Fibroblast of lung (primary cell): Measurements from ENCODE around the gene SSTR5. TPM values are rescaled to one million over a fixed set of nuclear protein-coding genes. Genes with fewer than 3 reads are reported as not detected.

Experiments used
- DNase-seq, 2 donors: peaks; one replicate each; pipeline versions ENCODE4 v3.0.0 to v3.0.0-alpha.2; 2010; ENCODE audit warnings: low read depth in 2 of 2
- H2AFZ ChIP-seq: 2 replicates; pipeline ENCODE4 v1.5.1; 2012; ENCODE audit warnings: low read length, control low read depth, inconsistent platforms
- H3K27ac ChIP-seq: 2 replicates; pipeline ENCODE4 v1.5.1; 2011; ENCODE audit warnings: low read length, control low read depth; ENCODE audit not compliant: insufficient read depth
- H3K27me3 ChIP-seq: 2 replicates; pipeline ENCODE4 v1.5.1; 2011; ENCODE audit warnings: mild to moderate bottlenecking, low read length; ENCODE audit not compliant: control insufficient read depth, insufficient read depth
- H3K36me3 ChIP-seq: 2 replicates; pipeline ENCODE4 v1.5.1; 2011; ENCODE audit warnings: low read length; ENCODE audit not compliant: control insufficient read depth, insufficient read depth
- H3K4me1 ChIP-seq: 2 replicates; pipeline ENCODE4 v1.5.1; 2011; ENCODE audit warnings: low read length; ENCODE audit not compliant: control insufficient read depth, insufficient read depth; ENCODE audit errors: extremely low read depth
- H3K4me2 ChIP-seq: 2 replicates; pipeline ENCODE4 v1.5.1; 2011; ENCODE audit warnings: low read length, control low read depth; ENCODE audit not compliant: insufficient read depth; ENCODE audit errors: extremely low read depth
- H3K4me3 ChIP-seq, 4 experiments: fragments of 200-600 bp in 1 of 4; sonication (generic) in 1 of 4; replicated peaks in 1 of 4; 2 replicates each; pipeline ENCODE4 v1.5.1; 2011 to 2016; ENCODE audit warnings: low read length in 4 of 4, low read depth in 3 of 4, mild to moderate bottlenecking in 3 of 4, control low read depth in 2 of 4, inconsistent platforms in 1 of 4, mixed read lengths in 1 of 4; ENCODE audit not compliant: insufficient read depth in 1 of 4; ENCODE audit errors: control extremely low read depth in 1 of 4
- H3K79me2 ChIP-seq: 2 replicates; pipeline ENCODE4 v1.5.1; 2012; ENCODE audit warnings: mild to moderate bottlenecking, low read length, inconsistent platforms; ENCODE audit not compliant: control insufficient read depth, insufficient read depth
- H3K9ac ChIP-seq: 2 replicates; pipeline ENCODE4 v1.5.1; 2011; ENCODE audit warnings: mild to moderate bottlenecking, low read length, control low read depth; ENCODE audit not compliant: insufficient read depth
- H3K9me3 ChIP-seq: 2 replicates; pipeline ENCODE4 v1.5.1; 2012; ENCODE audit warnings: low read depth, low read length; ENCODE audit not compliant: control insufficient read depth, insufficient read depth
- H4K20me1 ChIP-seq: 2 replicates; pipeline ENCODE4 v1.5.1; 2011; ENCODE audit warnings: low read length; ENCODE audit not compliant: control insufficient read depth, insufficient read depth; ENCODE audit errors: extremely low read depth
- CTCF ChIP-seq, 2 donors: IDR thresholded peaks in 1 of 2; conservative IDR thresholded peaks in 1 of 2; 1 replicate in 1 of 2; 2 replicates in 1 of 2; pipeline ENCODE4 v1.5.1; 2011 to 2012; ENCODE audit warnings: low read length in 2 of 2, control low read depth in 1 of 2, inconsistent platforms in 1 of 2, low read depth in 1 of 2, mild to moderate bottlenecking in 1 of 2
- EZH2 ChIP-seq: IDR thresholded peaks from 2 replicates; pipeline ENCODE4 v1.5.1; 2012; ENCODE audit warnings: low read length, control low read depth, mild to moderate bottlenecking; ENCODE audit errors: missing control alignments
- polyA plus RNA-seq, 2 donors: library from polyadenylated mRNA; depleted of rRNA in 1 of 2; stranded (reverse) in 1 of 2; unstranded in 1 of 2; fragments of >200 nt; gene quantifications; 2 replicates each; pipeline ENCODE4 v1.2.1, GENCODE V29; 2011 to 2012; ENCODE audit warnings: missing spikeins in 1 of 2
- total RNA-seq: library from RNA; depleted of rRNA; stranded (reverse); fragments of >200 nt; gene quantifications from 2 replicates; pipeline ENCODE4 v1.2.1, GENCODE V29; 2014

The SSTR5 gene
- total and polyA plus RNA-seq, 2 donors (not counting 1 experiment from before 2014, with no cell fraction given), result not detected

GRCh38 chr16:1044460-1045309 is 27.9 kb upstream of the SSTR5 start:
- Histone ChIP-seq H3K9ac (no peak overlapping the region), H3K27me3 (peaks cover 5% of the 10 kb centered on the region), H3K36me3 (no peaks in the 10 kb centered on the region), H3K4me1 (no peaks in the 10 kb centered on the region), H3K27ac (no peak overlapping the region), H3K9me3 (no peaks in the 10 kb centered on the region), H4K20me1 (no peaks in the 10 kb centered on the region), H3K79me2 (no peaks in the 10 kb centered on the region), H2AFZ (no peak overlapping the region), H3K4me2 (no peak overlapping the region), H3K4me3 (no peak overlapping the region)
- TF ChIP-seq EZH2 (peak; percentile 12), CTCF (conservative IDR thresholded peaks at IDR 0.05 in 1 of 2, IDR thresholded peaks at IDR 0.05 in 1 of 2; ENCODE audit: low read depth in 1 of 2, low read length in 2 of 2) (no peak)
- DNase-seq, result no peak

GRCh38 chr16:1045310-1045992 is 27.1 kb upstream of the SSTR5 start:
- Histone ChIP-seq H3K27me3 (peaks cover 5% of the 10 kb centered on the region), H3K79me2 (no peaks in the 10 kb centered on the region), H3K4me1 (no peaks in the 10 kb centered on the region), H3K4me2 (no peak overlapping the region), H3K4me3 (no peak overlapping the region), H2AFZ (no peak overlapping the region), H4K20me1 (no peaks in the 10 kb centered on the region), H3K9me3 (no peaks in the 10 kb centered on the region), H3K36me3 (no peaks in the 10 kb centered on the region), H3K27ac (no peak overlapping the region), H3K9ac (no peak overlapping the region)
- no peak for DNase-seq
- TF ChIP-seq EZH2 (peak; percentile 20), CTCF (conservative IDR thresholded peaks at IDR 0.05 in 1 of 2, IDR thresholded peaks at IDR 0.05 in 1 of 2; ENCODE audit: low read depth in 1 of 2, low read length in 2 of 2) (no peak)

DNA sequence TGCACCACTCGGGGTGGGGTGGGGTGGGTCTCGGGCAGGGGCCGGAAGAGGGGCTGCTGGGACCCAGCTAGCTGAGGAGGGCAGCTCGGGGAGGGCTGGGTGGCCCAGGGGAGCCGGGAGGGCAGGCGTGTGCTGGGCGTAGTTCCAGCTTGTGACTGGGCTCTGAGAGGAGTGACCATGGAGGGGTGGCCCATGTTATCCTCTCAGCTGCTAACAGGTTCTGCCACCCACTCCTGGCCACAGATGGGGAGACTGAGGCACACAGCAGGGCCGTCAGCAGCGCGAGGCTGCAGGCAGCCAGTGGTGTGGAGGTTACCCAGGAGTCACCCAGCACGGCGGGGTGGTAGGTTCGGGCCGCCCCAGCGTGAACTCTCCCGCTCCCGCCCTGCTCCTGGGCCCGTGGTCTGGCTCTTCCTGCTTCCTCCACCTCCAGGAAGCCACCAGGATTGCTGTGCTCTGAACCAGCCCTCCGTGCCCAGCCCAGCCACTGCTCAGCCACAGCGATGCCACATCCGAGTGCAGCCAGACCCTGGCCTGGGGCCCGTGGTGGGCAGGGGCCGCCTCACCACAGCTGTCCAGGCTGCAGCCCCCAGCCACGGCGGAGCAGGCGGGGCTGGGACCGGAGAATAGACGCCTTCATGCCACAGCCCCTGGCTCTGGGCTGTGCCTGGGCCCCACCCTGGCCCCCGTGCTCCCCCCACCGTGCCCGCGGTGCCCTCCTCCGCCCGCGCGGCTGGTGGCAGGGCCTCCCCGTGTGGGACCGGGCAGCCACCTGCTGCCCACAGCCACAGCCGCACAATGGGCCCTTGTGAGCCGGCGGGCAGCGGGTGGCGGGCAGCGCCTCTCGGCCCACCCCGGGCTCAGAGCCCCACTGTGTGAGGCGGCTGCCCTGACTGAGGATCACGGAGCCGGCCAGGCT is 26.3 kb upstream of the SSTR5 start:
- no peak overlapping the region for H3K9ac ChIP-seq
- no peak overlapping the region for H3K4me2 ChIP-seq
- TF ChIP-seq EZH2, result no peak
- no peak for TF ChIP-seq CTCF (conservative IDR thresholded peaks at IDR 0.05 in 1 of 2, IDR thresholded peaks at IDR 0.05 in 1 of 2; ENCODE audit: low read depth in 1 of 2, low read length in 2 of 2)
- H4K20me1 ChIP-seq, result no peaks in the 10 kb centered on the region
- no peaks in the 10 kb centered on the region for H3K4me1 ChIP-seq
- H3K79me2 ChIP-seq, result no peaks in the 10 kb centered on the region
- peaks cover 5% of the 10 kb centered on the region for H3K27me3 ChIP-seq
- no peak overlapping the region for H3K4me3 ChIP-seq
- H3K27ac ChIP-seq, result no peak overlapping the region
- H3K9me3 ChIP-seq, result no peaks in the 10 kb centered on the region
- H2AFZ ChIP-seq, result no peak overlapping the region
- no peak for DNase-seq
- H3K36me3 ChIP-seq, result no peaks in the 10 kb centered on the region
